ENCODE results near the gene BRD1.

GRCh38 chr22:49771266-49772065 is 56.2 kb downstream of the BRD1 start:
- TF ChIP-seq CTCF (conservative IDR thresholded peaks at IDR 0.05 in 1 of 2, IDR thresholded peaks at IDR 0.05 in 1 of 2; ENCODE audit: extremely low read depth in 1 of 2, insufficient read depth in 1 of 2, low read depth in 1 of 2, low read length in 2 of 2) = no peak
- TF ChIP-seq EZH2 (IDR thresholded peaks at IDR 0.05; ENCODE audit: borderline replicate concordance, low read length) = no peak
